Measurements from ENCODE around the gene BACE1.
"Not testable (repeated sequence)": the region's sequence is repeated elsewhere in the genome, so short reads cannot be mapped to it uniquely, and the experiment has no call there.

BACE1 gene

DNA sequence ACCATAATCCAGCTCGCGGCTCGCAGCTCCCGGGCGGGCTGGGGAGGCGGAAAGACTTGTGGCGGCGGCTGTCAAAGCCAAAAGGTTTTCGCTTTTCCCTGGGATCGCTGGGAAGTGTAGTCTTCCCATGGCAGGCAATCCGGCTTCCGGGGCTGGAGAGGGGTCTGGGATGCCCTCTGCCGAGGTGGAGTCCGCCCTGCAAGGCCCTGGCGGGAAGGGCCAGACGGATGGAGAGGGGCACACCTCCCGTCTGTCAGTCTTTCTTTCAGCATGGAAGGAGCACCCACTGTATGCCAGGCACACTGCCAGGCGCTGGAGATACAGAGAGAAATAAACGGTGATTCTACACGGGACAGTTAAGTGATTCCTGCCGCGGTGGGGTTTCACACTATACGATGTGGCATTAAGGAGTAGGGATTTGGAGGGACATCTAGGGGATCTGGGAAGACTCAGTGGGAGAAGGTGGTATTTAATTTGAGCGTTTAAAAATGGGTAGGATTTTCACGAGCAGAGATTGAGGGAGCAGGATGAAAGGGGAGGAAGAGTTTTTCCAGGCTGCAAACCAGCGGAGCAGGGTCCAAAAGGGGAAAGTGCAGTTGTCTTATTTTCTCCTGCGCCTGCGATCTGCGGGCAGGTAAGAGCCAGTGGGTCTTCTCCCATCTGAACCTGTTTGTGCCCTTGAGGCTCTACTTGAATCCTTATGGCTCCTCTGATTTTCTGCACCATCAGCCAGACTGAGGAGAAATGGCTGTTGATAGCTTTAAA is at the start of gene BACE1:
Gene BACE1 (minus strand): TSS at position 60 of the 765 bp plus-strand sequence. CDS start 461 bp downstream, outside the sequence.
- peak; percentile 6 for DNase-seq

DNA sequence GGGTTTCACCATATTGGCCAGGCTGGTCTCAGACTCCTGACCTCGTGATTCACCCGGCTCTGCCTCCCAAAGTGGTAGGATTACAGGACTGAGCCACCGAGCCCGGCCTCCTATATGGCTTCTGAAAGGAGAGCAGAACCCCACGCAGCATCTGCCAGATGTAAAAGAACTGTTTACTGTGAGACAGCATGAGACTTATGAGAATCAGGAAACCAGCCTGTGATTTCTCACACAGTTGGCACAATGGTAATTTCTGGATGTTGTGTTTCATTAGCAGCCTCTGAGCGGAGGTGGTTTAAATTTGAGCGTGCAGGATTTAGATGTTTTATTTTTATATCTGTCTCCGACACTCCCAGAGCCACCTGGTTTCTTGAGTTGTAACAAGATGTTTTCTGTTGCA is 45.4 kb upstream of the BACE1 start:
- DNase-seq: no peak

GRCh38 chr11:117356126-117356890 is 40.3 kb upstream of the BACE1 start:
- DNase-seq: no peak

GRCh38 chr11:117354550-117354949 is 38.5 kb upstream of the BACE1 start:
- DNase-seq: no peak

DNA sequence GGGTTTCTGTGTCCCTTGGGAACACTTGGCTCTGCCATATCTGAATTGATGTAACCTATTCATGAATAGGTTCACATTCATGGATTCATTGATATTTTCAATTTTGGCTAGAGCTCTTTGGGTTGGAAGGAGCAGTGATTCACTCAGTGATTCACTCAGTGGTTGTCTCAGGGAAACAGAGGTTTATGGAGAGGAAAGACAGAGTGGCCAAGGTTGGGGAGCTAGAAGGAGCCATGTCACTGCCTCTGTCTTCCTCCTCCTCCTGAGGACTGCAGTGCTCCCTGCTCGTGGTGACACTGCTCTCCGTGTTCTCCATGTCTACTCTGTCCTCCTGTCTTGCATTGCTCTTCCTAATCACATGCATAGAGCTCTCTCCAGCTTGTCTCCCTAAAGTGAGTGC is 29.0 kb upstream of the BACE1 start:
- DNase-seq: no peak

GRCh38 chr11:117337076-117337475 is 21.0 kb upstream of the BACE1 start:
- DNase-seq: no peak

DNA sequence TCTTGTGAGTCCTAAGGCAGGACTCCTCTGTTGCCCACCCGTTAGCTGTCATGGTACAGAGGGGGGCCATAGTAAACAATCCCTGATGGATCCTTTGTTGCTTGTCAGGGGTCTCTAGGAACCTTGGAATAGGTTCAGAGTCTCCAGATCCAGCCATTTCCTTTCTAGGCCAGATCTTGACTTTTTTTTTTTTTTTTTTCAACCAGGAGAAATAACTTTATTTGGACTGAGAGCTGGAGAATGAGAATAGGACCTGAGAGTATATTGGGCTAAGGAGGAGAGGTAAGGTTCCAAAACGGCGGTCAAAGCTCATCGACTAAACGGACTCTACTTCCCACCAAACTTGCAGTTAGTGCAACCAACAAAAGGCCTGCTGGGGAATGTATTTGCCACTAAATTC is 19.3 kb upstream of the BACE1 start:
- DNase-seq: no peak

GRCh38 chr11:117334896-117335295 is 18.8 kb upstream of the BACE1 start:
- DNase-seq: no peak

- no peak for DNase-seq
Observed at GRCh38 chr11:117333917-117334316, 17.9 kb upstream of the BACE1 start.

GRCh38 chr11:117332843-117333242 is 16.8 kb upstream of the BACE1 start:
- DNase-seq: no peak

- DNase-seq: no peak
Observed at GRCh38 chr11:117328375-117329010, 12.4 kb upstream of the BACE1 start.

DNA sequence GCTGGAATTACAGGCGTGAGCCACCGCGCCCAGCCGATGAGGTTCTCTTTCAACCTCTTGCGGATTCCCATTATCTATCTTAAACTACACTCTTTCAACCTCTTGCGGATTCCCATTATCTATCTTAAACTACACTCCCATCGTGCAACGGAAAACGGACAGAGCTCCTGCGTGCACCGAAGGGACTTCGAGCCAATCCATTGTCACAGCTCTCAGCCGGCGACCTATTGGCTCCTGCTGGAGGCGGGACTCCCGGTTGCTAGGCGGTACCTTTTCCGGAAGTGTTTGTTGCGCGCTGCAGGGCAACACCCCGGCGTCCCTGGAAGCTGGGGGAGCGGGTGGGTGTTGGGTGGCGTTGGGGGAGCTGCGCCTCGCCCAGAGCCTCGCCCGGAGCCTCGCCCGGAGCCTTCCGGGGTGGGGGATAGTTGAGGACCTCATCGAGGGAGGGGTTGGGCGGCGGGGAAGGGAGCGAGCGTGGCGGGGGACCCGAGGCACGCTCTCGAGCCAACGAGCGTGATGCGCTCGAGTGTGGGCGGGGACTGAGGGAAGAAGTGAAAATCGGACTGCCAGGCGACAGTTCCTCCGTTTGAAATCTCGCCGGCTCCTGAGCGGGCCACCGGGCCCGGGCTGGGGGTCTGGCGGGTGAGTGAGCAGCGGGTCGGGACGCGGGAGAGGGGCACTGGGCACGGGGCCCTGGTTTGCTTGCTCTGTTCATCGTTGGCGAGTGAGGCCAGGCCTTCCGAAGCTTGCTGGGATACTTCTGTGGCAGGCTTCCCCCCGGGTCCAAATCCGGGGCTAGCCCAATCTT is 11.7 kb upstream of the BACE1 start, which contains the start of gene CEP164:
Gene CEP164 (plus strand): TSS at position 288 of the 808 bp plus-strand sequence. CDS start 10,733 bp downstream, outside the sequence.
- peak; percentile 95 for DNase-seq

DNA sequence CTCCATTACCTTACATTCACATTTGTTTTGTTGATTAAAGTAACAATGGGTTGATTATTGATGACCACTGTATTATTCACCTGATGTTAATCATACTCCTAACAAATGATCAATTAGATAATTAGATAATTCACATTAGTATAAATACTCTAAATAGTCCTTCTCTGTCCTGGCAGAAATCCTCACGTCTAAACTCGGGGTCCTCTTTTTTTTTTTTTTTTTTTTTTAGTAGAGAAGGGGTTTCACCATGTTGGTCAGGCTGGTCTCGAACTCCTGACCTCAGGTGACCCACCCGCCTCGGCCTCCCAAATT is 11.2 kb upstream of the BACE1 start:
- DNase-seq: not testable (repeated sequence)

- DNase-seq: no peak
Observed at GRCh38 chr11:117319214-117319840, 3.3 kb upstream of the BACE1 start.

GRCh38 chr11:117318738-117319137 is 2.7 kb upstream of the BACE1 start:
- DNase-seq: no peak

DNA sequence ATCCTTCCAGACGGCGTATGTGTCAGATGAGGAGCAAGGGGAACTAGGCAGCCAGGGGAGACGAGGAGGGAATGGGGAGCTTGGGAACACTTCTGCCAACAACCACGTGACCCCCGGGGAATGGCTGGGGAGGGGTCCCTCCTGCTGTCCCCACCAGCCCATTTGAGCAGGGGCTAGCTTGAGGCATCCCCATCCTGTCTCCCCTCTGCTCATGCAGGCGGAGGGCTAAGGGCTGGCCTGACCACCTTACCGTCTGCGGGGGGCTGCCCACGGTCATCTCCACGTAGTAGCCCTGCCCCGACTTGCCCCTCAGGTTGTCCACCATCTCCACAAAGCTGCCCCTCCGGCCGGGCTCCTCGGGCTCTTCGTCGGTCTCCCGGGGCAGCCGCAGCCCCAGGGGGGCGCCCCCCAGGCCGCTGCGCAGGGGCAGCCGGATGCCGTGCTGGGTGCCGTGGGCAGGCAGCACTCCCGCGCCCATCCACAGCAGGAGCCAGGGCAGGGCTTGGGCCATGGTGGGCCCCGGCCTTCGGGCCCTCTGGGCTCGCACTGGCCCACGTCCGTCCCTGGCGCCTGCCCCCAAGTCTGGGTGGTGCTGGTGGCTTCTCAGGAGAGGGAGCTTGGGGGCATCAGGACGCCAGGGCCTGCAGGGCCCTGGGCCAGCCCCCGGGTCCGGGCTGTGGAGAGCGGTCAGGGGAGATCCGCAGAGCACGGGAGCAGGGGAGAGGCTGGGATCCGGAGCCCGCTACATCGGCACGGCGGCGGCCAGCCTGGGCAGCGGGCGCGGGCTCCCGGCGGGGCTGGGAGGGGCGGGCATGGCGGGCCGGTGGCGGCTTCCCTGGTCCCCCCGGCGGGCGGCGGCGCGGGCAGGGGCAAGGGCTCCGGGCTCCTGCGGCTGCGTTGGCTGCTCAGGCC is 515 bp downstream of the BACE1 start:
- no peak for DNase-seq

DNA sequence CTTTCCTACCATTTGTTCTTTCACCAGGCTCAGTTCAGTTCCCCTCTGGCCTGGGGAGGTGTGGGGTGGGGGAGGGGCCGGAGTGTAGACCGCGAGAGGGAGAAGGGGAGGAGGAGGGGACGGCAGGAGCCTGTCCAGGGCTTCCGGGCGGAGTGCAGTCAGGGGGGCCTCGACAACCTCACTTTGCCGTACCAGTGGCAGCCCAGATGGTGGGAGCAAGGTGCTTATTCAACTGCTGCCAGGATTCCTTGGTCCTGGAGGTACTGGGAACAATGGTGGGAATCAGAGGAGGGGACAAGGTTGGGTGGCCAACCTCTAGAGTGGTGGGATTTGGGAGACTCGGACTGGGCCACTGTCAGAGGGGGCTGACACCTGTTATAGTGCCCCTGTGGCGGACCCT is 1.2 kb downstream of the BACE1 start:
- DNase-seq: no peak

DNA sequence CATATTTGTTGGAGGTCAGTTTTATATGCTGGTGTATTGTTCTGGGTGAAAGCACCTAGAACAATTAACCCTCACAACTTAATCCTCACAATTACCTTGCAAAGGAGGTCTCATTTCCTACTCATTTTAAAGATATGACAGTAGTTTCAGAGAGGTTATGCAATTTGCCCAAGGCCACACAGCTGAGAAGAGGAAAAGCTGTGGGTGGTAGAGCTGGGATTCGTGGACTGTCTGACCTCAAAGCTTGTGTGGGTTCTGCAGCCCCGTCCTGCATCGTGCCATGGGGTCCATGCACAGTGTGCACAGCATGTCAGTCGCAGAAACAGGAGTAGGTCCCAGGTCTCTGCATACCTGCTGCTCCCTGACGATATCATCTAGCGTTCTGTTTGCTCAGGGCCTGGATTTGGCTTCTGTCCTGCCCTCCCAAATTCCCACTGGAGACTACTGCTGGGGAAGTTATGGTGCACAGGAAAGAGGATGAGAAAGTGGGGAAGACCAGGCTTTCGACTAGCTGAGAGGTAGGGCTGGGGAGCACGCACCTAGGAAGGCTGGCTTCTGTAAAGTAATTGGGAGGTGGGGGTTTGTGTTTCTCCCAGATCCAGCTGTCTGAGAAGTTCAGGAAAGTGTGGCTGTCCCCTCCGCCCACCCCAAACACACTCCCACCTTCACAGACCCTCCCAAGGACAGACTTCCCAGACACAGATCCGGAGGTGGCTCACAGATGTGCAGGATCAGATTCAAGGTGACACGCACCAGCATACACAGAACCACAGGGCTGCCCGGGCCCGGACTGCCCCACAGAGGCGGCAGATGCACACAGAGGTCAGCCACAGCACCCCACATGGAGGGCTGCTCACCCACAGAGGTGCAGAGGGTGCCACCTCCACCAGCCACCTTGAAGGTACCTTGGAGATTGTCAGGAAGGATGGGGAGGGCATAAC is 2.0 kb downstream of the BACE1 start:
- no peak for DNase-seq

DNA sequence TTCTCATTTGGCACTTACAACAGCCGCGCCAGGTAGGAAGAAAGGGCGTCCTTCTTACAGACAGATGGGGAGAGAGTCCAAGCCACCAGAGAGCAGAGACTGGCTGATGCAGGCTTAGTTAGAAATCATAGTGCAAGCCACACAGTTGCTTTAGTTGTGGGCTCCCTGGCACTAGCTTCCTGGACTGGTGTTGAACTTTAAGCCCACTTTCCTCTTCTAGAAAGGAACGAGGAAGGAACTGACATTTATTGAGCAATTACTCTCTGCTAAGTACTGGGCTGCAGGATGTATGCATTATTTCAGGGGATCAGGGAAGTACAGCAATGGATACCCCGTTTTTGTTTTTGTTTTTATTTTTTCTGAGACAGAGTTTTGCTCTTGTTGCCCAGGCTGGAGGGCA is 3.0 kb downstream of the BACE1 start:
- no peak for DNase-seq

DNA sequence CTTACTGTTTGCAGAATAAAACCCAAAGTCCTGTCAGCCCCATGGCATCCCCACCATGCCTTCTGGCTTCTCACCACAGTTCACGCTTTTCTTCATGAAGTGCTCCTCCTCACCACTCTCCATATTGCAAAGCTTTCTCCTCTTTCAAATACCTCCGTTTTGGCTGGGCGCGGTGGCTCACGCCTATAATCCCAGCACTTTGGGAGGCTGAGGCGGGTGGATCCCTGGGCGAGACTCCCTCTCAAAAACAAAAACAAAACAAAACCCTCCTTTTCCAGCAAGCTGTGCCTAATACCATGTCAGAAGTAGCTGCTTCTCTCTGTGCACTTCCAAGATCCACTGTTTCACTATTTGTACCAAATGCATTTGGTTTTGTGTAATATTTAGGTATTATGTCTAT is 6.7 kb downstream of the BACE1 start:
- DNase-seq: no peak

All from stimulated activated CD4-positive, alpha-beta T cell treated with anti-CD3 and anti-CD28 coated beads, Interleukin-1b, Interleukin-23, amount 100 ng/mL, for 48 hours (primary cell).